ENCODE measurements around the gene FAM151A. TPM values are rescaled to one million over a fixed set of nuclear protein-coding genes. Genes with fewer than 3 reads are reported as not detected.

Gene FAM151A
- polyA plus RNA-seq, 3 donors: not detected

DNA sequence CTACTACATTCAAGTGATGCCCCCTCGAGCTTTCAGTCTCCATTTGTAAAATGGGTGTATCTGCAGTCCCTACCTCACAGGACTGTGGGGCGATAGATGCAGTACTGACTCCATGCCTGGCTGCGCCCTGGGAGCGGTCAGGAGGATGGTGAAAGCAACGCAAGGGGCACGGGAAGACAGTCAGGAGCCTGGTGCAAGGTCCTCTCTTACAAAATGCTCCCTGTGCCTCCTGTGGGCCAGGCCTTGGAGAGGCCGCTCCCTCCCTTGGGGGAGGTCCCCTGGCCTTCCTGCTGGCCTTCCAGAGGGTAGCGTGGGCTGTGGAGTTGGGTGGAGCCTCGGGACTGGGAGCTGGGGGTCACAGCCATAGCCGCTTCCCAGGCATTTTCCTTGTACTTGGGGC lies 21.6 kb downstream of the FAM151A start:
- no peak overlapping the region for H3K4me2 ChIP-seq (replicated peaks; ENCODE audit: extremely low read depth, low read length, poor library complexity, severe bottlenecking)
- no peak overlapping the region for H3K9ac ChIP-seq (ENCODE audit: insufficient read depth, low read length, poor library complexity, severe bottlenecking)
- H3K4me1 ChIP-seq (ENCODE audit: control insufficient read depth in 1 of 2, insufficient read depth in 2 of 2, low read length in 2 of 2): no peaks in the 10 kb centered on the region
- Mint-ChIP-seq H3K4me1 (peaks cover 2% of the 10 kb centered on the region), H3K36me3 (peaks cover 12 to 23% of the 10 kb centered on the region in 2 donors), H3K9me3 (no peaks in the 10 kb centered on the region), H3K4me3 (no peak overlapping the region), H3K27me3 (ENCODE audit: low read depth in 3 of 3) (no peaks in the 10 kb centered on the region), H3K27ac (no peak overlapping the region)
- H2AFZ ChIP-seq (ENCODE audit: insufficient read depth, low read depth, low read length, poor library complexity, severe bottlenecking): no peak overlapping the region
- no peaks in the 10 kb centered on the region for H4K20me1 ChIP-seq (ENCODE audit: insufficient read depth, low read length)
- WGBS (ENCODE audit: insufficient coverage): 94% methylated on average over 9 of the region's 10 CpGs
- no peak overlapping the region for H3K27ac ChIP-seq (ENCODE audit: low read depth in 1 of 2, low read length in 2 of 2)
- H3K36me3 ChIP-seq (replicated peaks in 1 of 2; ENCODE audit: control insufficient read depth in 1 of 2, insufficient read depth in 2 of 2, low read length in 2 of 2): no peaks in the 10 kb centered on the region
- intact Hi-C loops (cut with micrococcal nuclease): no loop called here
- no peaks in the 10 kb centered on the region for H3K79me2 ChIP-seq (ENCODE audit: insufficient read depth, low read length)
- H3K4me3 ChIP-seq (replicated peaks in 1 of 3; ENCODE audit: low read depth in 2 of 3, low read length in 3 of 3): no peak overlapping the region
- no peaks in the 10 kb centered on the region for H3K9me3 ChIP-seq (replicated peaks in 1 of 2; ENCODE audit: control insufficient read depth in 1 of 2, insufficient read depth in 1 of 2, low read length in 2 of 2)
- TF ChIP-seq CTCF (IDR thresholded peaks at IDR 0.05): no peak
- no peak for DNase-seq
- H3K27me3 ChIP-seq (ENCODE audit: control insufficient read depth in 2 of 2, insufficient read depth in 2 of 2, low read length in 2 of 2): no peaks in the 10 kb centered on the region

DNA sequence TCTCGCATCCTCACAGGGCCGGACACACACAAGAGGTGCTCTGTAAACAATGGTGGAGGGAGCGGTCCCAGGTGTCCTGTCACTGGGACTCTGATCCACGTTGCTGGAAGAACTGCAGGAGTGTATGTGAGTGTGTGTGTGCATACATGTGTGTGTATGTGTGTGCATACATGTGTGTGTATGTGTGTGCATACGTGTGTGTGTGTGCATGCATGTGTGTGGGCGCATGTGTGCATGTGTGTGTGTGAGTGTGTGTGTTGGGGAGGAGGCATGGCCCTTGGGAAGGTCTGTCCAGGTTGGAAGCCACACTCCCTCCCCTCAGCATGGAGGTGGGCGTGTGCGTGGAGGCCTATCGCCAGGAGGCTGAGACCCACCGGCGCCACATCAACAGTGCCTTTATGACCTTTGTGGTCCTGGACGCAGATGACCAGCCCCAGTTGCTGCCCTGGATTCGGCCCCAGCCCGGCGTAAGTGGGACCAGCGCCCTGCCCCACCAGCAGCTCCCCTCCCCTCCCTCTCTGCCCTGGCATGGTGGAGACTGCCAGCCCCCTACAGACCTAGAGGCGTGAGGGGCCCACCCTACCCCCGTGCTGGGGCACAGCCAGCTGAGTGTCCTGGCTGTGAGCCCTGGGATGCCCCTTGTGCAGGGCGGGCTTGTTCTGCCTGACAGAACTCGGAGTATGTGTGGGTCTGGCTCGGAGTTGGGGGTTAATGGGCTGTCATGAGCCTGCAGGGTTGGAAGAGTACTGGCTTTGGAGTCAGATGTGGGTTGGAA lies 22.2 kb downstream of the FAM151A start:
- Histone ChIP-seq H3K9ac (ENCODE audit: insufficient read depth, low read length, poor library complexity, severe bottlenecking) (no peak overlapping the region), H3K9me3 (replicated peaks in 1 of 2; ENCODE audit: control insufficient read depth in 1 of 2, insufficient read depth in 1 of 2, low read length in 2 of 2) (no peaks in the 10 kb centered on the region), H3K4me2 (replicated peaks; ENCODE audit: extremely low read depth, low read length, poor library complexity, severe bottlenecking) (no peak overlapping the region), H4K20me1 (ENCODE audit: insufficient read depth, low read length) (no peaks in the 10 kb centered on the region), H3K4me1 (ENCODE audit: control insufficient read depth in 1 of 2, insufficient read depth in 2 of 2, low read length in 2 of 2) (no peaks in the 10 kb centered on the region), H3K79me2 (ENCODE audit: insufficient read depth, low read length) (no peaks in the 10 kb centered on the region), H3K27ac (ENCODE audit: low read depth in 1 of 2, low read length in 2 of 2) (no peak overlapping the region), H2AFZ (ENCODE audit: insufficient read depth, low read depth, low read length, poor library complexity, severe bottlenecking) (no peak overlapping the region), H3K4me3 (replicated peaks in 1 of 3; ENCODE audit: low read depth in 2 of 3, low read length in 3 of 3) (no peak overlapping the region), H3K27me3 (ENCODE audit: control insufficient read depth in 2 of 2, insufficient read depth in 2 of 2, low read length in 2 of 2) (no peaks in the 10 kb centered on the region), H3K36me3 (replicated peaks in 1 of 2; ENCODE audit: control insufficient read depth in 1 of 2, insufficient read depth in 2 of 2, low read length in 2 of 2) (no peaks in the 10 kb centered on the region)
- Mint-ChIP-seq H3K36me3 (peaks cover 15 to 26% of the 10 kb centered on the region in 2 donors), H3K27me3 (ENCODE audit: low read depth in 3 of 3) (no peaks in the 10 kb centered on the region), H3K4me3 (no peak overlapping the region), H3K4me1 (peaks cover 2% of the 10 kb centered on the region), H3K27ac (peak overlapping the region in 2 of 7 donors; percentile 3 to 16), H3K9me3 (no peaks in the 10 kb centered on the region)
- over 99% methylated on average over 18 of the region's 21 CpGs for WGBS (ENCODE audit: insufficient coverage)
- intact Hi-C loops (cut with micrococcal nuclease): no loop called here
- TF ChIP-seq CTCF (IDR thresholded peaks at IDR 0.05): no peak
- DNase-seq: no peak
